GM11168 (cell line): ENCODE results near the gene PDLIM5.

Source experiments
- in situ Hi-C: fragments of 300-500 bp; cut with MboI; formaldehyde crosslinking; loops from one replicate; pipeline ENCODE4 v1.12.0; 2022; ENCODE audit warnings: low sequenced_read_pairs; ENCODE audit not compliant: unreplicated experiment

PDLIM5 gene

DNA sequence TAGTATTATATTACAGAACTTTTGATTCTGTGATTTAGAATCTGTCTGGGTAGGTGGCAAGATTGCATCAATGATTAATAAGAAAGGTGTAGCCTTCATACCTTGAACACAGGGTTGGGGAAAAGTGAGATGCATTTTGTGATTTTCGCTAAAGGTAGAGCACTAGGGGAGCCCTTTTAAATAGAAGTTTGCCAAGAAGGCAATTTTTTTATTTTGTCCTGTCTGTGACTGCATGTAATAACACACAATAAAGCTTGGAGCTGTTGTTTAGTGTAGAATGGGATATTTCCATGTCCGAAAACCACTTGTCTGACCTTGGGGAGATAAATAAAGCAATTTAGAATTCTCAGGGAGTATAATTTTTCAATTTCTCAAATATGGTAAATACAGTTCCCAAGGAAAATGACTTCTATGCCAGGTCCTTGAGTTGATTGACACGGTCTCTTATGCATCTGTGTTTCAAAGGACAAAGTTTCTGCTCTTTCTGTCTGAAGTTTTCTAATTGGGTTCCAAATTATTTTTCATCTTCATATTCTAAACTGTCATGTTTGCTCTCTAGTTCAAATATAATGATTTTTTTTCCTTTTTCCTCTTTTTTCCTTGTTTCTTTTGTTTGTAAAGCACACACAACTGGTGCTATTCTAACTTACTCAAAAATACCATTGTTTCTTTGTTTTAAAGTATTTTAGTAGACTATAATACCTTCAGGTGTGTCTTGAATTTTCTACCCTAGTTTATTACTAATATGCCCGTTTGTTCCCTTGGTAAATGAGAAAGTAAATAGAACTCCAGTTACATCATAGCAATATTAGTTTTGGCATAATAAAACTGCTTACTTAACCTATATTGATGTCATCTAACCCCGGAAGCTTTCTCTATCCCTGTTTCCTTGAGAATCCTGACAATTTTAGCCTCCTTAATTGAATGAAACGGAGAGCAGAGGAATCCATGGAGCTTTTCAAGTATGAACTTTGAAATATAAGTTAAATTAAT lies 218.2 kb downstream of the PDLIM5 start:
- in situ Hi-C loops, result no loop called here

DNA sequence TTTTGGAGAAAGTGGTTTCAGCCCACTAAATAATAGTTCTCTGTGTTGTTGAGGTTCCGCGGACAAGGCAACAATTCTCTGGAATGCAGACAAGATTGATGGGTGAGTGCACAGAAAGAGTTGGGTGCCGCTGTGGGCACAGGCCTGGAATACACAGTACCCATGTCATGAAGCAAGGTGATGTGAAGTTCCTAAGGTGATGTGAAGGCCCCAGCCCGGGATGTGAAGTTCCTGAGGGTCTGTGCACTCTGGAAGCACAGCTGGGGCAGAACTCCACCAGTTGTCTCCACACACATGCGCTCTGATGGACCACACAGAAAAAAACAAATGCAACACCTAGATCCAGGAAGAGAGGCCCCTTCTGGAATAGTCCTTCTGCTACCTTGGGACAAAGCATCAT lies 219.4 kb downstream of the PDLIM5 start:
- in situ Hi-C loops, result no loop called here

DNA sequence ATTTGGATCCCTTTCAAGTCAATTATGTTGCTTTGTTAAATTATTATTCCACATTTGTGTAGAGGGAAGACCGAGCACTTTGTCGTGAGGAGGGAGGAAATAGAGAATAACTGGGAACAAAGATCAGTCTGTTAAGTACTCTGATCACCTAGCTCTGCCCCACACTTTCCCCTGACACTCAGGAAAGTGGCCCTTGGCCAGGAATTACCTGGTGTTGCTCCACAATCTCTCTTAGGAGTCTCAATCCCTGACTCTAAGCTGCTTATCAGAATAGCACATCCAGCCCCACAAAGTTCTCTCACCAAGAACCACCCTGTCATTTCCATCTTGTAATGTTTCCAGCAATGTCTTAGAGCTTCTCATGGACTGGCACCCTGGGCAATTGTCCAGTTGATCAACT lies 222.2 kb downstream of the PDLIM5 start:
- in situ Hi-C loops, result no loop called here

DNA sequence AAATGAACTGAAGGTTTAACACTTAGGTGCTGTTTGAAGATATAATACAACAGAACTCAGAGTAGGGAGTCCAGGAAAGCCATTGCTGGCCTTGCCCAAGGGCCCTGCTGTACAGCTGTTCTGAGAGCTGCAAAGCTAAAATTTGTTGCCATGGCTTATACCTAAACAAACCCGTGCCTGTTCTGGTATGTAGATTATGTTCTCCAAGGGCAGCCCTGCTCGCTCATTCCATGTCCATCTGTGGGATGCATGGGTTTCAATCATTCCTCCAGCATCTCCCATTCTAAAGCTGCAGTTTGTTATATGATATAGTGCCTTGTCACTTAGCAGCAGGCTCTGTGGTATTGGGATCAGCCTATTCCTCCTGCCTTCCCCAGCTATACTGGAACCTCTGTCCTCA lies 225.2 kb downstream of the PDLIM5 start:
- in situ Hi-C loops, result no loop called here

DNA sequence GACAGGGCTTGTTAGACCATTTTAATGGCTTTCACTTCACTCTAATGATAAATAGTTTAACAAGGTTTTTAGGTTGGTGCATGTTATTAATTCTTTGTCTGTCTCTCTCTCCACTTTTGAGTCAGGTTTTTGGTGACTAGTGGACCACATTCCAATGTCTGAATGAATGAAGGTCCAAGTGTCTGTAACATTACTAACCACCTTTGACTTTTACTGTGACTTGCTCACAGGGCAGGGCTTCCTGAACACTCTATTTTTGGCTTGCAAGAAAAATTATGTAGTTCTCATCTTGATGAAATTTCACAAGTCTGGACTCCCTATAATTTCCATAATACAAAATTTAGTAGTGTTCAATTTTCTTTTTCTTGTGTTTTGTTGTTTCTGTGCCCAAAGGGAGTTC lies 227.2 kb downstream of the PDLIM5 start:
- in situ Hi-C loops, result no loop called here

DNA sequence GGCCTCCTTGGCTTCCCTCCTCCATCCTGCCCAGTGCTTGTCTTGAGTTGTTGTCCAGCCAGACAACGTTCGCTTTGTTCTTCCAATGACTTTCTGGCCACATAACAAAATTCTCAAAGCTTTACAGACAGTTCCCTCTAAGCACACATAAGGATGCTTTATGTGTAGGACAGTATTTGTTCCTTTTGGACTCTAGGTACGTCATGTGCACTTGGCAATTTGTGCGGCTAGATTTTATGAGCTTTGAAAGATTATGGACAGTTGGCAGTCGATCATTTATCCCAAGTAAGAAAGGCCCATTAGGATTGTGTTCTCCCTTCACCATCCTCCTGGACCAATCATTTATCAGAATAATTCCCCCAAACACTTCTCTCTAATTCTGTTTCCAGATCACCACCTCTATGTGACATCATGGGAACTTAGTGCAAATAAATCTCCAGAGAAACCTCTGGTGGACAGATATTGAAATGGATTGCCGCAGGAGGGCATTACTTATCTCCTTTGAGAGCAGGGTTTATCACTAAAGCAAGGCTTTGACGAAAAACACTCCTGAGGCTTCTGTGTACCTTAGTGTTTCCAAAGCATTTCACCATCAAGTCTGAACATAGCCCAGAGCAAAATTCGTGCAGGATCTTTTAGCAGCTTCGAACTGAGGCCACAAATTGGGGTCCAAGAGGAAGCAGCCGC lies 228.6 kb downstream of the PDLIM5 start:
- in situ Hi-C loops, result no loop called here

DNA sequence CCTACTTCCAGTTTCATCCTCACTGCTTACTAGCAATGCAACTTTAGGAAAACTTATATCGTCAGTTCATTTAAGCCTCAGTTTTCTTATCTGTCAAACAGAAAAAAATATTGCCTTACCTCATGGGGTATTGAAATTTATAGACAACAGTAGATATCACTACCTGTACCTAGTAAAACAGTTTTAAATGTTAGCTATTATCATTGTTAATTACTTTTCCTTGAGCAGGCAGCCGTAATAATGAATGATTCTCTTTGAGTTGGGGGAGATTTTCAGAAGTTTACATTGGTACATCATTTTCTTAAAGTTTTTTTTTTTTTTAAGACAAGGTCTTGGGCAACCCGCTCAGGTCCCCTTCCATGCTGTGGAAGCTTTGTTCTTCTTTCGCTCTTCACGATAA lies 234.3 kb downstream of the PDLIM5 start:
- in situ Hi-C loops, result no loop called here

DNA sequence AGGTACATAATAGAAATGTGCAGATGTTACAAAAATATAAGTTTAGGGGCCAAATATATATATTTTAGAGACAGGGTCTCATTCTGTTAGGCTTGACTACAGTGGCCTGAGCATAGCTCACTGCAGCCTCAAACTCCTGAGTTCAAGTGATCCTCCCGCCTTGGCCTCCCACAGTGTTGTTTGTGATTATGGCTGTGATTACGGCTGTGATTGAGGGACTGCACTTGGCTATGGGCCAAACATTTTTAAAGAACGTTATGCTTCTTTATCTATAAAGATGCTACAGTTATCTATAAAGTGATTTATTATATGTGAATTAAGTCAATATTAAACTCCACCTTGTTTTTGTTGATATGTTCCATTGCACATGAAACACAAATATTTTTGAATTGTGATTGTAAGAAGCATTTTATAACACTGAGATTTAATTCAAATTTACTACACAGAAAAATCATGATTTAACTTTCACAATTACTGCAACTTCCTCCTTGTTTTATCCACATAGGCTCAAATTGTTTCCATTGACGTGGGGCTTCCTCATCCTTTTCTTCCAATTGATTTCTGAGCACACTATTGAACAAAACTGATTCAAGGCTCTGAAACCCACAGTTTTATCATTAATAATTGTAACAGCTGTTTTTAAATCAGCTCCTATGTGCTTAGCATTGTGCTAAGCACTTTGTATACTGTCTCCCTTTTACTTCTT lies 237.6 kb downstream of the PDLIM5 start:
- in situ Hi-C loops, result no loop called here

DNA sequence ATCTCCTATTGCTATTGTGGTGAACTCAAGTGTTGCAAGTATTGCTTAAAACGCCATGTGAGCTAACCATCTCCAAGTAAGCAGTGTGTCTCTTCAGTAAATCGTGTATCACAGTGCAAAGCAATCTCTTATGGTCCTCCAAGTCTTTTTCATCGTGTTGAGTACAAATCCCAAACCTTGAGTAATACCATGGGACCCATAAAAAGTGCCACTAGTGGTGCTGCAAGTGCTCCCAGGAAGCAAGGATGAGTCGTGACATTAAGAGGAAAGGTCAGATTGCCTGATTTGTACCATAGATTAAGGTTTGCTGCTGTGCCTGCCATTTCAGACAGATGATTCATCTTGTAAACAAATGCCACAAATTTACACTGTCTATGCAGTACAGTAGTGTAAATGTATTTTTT lies 239.1 kb downstream of the PDLIM5 start:
- in situ Hi-C loops, result no loop called here

DNA sequence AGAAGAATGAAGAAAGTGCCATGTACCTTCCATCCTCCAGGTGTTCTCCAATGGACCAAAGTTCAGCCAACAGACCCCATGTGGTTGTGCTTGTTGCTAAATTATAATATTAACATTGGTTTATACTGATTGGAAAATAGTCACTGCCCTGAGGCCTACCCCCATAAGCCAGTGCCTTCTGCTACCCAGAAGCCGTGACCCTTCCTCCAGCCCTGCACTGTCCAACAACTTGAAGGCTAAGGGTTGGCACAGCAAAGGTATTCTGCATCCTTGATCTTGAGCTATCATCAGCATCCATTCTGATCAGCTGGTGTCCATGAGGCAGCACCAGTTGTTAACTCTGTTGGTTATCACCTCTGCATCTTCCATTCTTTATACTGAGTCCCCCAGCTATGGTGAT lies 239.8 kb downstream of the PDLIM5 start:
- in situ Hi-C loops, result no loop called here

DNA sequence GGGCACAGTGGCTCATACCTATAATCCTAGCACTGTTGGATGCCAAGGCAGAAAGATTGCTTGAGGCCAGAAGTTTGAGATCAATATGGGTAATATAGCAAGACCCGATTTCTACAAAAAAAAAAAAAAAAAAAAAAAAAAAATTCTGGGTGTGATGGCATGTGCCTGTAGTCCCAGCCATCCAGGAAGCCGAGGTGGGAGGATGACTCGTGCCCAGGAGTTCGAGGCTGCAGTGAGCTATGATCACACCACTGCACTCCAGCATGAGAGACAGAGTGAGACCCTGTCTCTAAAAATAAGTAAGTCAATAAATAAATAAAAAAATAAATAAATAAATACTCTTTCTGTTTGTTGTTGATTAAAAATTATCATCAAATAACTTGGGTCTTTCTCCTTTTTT lies 243.6 kb downstream of the PDLIM5 start:
- in situ Hi-C loops, result no loop called here

DNA sequence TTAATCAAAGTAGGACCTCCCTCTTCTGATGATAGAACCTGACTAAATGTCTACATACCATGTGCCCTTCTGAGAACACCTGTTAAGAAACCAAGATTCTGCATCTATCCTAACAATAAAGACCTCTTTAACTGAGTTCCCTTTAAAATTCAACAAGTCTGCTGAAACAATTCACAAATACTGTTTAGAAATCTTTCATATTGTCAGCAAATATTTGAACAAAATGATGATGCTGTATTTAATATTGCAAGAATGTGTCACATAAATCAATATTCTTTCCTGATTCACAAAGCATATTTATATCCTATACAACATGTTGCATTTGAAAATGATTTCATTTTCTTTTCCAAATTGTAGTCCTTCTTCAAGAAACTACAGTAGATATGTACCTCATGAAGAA lies 246.4 kb downstream of the PDLIM5 start:
- in situ Hi-C loops, result no loop called here

DNA sequence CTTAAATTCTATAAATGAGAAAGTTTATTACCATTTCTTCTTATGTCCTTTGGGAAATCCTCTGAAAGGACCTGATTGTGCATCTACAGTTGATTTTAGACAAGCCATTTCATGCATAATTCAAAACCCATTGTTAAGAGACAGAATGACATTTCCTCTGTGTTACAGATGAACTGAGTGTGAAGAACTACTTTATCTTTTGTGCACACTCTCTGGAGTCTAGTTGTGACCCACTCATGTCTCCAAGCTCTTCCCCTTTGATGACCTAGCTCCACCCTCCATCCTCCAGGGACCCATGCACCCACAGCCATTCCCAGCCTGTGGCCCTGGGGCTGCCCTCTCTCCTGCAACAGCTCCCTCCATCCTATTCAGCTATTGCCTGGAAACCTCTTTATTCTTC lies 248.6 kb downstream of the PDLIM5 start:
- in situ Hi-C loops, result no loop called here

DNA sequence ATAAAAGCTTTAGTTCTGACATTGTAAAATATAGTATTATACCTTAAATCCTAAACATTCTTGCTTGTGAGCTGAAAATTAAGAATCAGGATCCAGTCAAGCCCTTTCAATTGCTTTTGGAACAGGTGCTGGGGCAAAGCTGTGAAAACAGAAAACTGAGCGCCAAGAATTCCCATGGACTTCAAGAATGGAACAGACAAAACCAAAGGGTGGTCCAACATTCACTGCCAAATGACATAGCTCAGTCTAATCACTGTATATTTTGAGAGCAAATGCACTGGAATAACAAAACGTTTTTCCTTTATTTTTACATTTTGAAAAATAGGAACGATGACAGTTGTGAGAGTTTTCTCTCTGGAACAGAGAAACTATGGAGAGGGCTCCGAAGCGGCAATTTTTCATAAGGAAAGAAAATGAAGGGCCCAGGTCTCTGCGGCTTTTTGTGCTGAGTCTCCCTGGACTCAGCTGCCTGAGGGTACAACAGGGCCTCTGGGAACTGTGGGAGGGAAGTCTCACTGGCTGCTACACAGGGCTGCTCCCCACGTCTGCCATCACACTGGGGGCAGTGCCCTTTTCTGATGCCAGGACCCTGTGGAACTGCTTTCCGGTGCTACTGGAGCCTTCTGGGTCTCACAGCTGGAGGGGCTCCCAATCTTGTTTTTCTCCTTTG lies 250.0 kb downstream of the PDLIM5 start:
- in situ Hi-C loops, result no loop called here

DNA sequence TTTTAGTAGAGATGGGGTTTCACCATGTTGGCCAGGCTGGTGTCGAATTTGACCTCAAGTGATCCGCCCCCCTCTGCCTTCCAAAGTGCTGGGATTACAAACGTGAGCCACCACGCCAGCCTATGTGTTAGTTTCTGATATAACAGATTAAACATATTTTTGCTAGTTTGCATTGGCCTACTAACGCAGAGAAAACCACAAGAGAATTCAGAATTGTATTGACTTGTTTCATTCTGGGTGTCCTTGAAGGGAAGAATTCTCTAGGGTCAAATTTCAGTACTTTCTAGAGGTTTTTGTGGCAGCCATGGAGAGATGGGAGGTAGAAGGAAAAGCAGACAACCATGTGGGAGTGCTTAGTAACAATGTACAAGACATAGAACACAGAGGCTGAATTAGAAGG lies 259.9 kb downstream of the PDLIM5 start:
- in situ Hi-C loops, result no loop called here

DNA sequence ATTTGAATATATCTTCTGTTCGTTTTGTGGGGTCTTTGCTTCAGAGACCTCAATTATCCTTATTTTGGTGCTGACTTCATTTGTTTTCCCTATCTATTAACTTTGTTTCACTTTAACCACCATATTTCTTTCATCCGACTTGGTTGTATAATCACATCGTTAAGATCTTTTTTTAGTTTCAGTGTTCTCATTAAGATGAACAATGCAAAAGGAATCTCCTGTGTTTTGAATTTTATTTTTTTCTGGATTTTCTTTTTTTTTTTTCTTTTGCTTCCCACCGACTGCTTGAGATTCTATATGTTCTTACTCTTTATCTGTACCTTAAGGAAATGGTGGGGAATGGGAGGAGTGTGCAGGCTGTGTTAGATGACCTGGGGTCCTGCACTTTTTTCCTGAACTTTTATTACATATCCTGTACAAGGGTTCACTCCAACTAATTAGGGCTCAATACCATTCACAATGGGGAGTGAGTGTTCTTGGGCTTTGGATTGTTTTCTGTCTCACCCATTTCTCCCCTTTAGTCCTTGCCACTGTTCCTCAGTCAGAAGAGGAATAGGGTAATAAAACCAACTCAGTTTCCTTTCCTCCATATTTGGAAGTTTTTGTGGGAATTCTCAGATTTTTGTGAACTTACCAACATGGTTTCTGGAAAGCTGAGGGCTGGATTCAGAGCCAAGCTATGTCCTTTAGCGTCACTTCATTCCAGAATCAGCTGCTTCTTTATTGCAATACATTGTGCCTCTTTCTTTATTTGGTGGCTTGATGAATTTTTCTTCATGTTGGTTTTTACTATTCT lies 262.8 kb downstream of the PDLIM5 start:
- in situ Hi-C loops, result no loop called here

DNA sequence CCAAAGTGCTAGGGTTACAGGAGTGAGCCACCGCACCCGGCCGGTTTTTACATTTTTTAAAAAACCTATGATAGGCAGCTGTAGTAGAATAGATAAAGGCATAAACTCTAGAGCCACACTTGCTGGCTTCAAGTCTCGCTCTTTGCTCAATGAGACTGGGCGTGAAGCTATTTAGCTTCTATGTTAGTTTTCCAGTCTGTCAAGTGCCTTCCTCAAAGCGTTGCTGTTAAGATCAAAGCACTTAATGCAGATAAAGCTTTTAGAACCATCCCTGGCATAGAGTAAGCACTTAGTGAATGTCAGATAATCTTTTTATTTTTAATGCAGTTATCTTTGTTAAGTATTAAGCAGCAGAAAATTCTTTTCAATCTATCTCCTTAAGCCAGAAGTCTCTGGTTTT lies 264.0 kb downstream of the PDLIM5 start:
- in situ Hi-C loops, result no loop called here
